ENCODE measurements around the gene ZNF486. TPM values are rescaled to one million over a fixed set of nuclear protein-coding genes. Genes with fewer than 3 reads are reported as not detected.
"Not testable (repeated sequence)": the region's sequence is repeated elsewhere in the genome, so short reads cannot be mapped to it uniquely, and the experiment has no call there.

ZNF486 gene
- total RNA-seq, 1 donor from 2014 or later = 14.9 TPM

- no peak for DNase-seq (ENCODE audit: low spot score in 2 of 2, unreplicated experiment in 2 of 2)
- no peaks in the 10 kb centered on the region for H3K36me3 Mint-ChIP-seq
- no peaks in the 10 kb centered on the region for H3K27me3 Mint-ChIP-seq (ENCODE audit: low read depth)
- no peaks in the 10 kb centered on the region for H3K9me3 Mint-ChIP-seq
- H3K4me3 Mint-ChIP-seq = no peak overlapping the region
- H3K27ac Mint-ChIP-seq = no peak overlapping the region
- TF ChIP-seq CTCF (IDR thresholded peaks at IDR 0.05; ENCODE audit: unreplicated experiment) = no peak
- peaks cover 26% of the 10 kb centered on the region for H3K4me1 Mint-ChIP-seq
These were observed 76.6 kb downstream of the ZNF486 start for GRCh38 chr19:20243629-20244028.

GRCh38 chr19:20244356-20244755 lies 77.3 kb downstream of the ZNF486 start:
- Mint-ChIP-seq H3K4me1 (peaks cover 33% of the 10 kb centered on the region), H3K36me3 (no peaks in the 10 kb centered on the region), H3K27me3 (ENCODE audit: low read depth) (no peaks in the 10 kb centered on the region), H3K4me3 (no peak overlapping the region), H3K9me3 (no peaks in the 10 kb centered on the region), H3K27ac (no peak overlapping the region)
- no peak for TF ChIP-seq CTCF (IDR thresholded peaks at IDR 0.05; ENCODE audit: unreplicated experiment)
- no peak for DNase-seq (ENCODE audit: low spot score in 2 of 2, unreplicated experiment in 2 of 2)

GRCh38 chr19:20245309-20245708 lies 78.3 kb downstream of the ZNF486 start:
- no peak for TF ChIP-seq CTCF (IDR thresholded peaks at IDR 0.05; ENCODE audit: unreplicated experiment)
- Mint-ChIP-seq H3K27ac (no peak overlapping the region), H3K4me3 (no peak overlapping the region), H3K4me1 (peaks cover 35% of the 10 kb centered on the region), H3K36me3 (no peaks in the 10 kb centered on the region), H3K27me3 (ENCODE audit: low read depth) (no peaks in the 10 kb centered on the region), H3K9me3 (no peaks in the 10 kb centered on the region)
- no peak for DNase-seq (ENCODE audit: low spot score in 2 of 2, unreplicated experiment in 2 of 2)

- Mint-ChIP-seq H3K4me1 (peaks cover 35% of the 10 kb centered on the region), H3K27ac (peak overlapping the region; percentile 99), H3K9me3 (no peaks in the 10 kb centered on the region), H3K4me3 (peak overlapping the region; percentile 9), H3K27me3 (ENCODE audit: low read depth) (no peaks in the 10 kb centered on the region), H3K36me3 (no peaks in the 10 kb centered on the region)
- TF ChIP-seq CTCF (IDR thresholded peaks at IDR 0.05; ENCODE audit: unreplicated experiment) = peak; percentile 34
- DNase-seq (ENCODE audit: low spot score in 2 of 2, unreplicated experiment in 2 of 2) = peak in 1 of 2 experiments; percentile 63
These were observed 80.1 kb downstream of the ZNF486 start for GRCh38 chr19:20247016-20247683.

GRCh38 chr19:20248258-20248657 lies 81.2 kb downstream of the ZNF486 start:
- H3K9me3 Mint-ChIP-seq; H3K36me3 Mint-ChIP-seq; H3K4me3 Mint-ChIP-seq; DNase-seq (ENCODE audit: low spot score in 2 of 2, unreplicated experiment in 2 of 2); H3K27me3 Mint-ChIP-seq (ENCODE audit: low read depth): not testable (repeated sequence)
- peak overlapping the region; percentile 99 for H3K27ac Mint-ChIP-seq
- peaks cover 35% of the 10 kb centered on the region for H3K4me1 Mint-ChIP-seq

Other genes with a start within 250 kb of the ZNF486 start
- gene ZNF682, start 127.7 kb upstream of the ZNF486 start, total RNA-seq = 11.0 to 13.6 TPM (median 13.0 TPM) in 3 replicates
- gene ZNF90, start 89.2 kb upstream of the ZNF486 start, total RNA-seq = 27.6 to 28.0 TPM (median 27.9 TPM) in 3 replicates

All from mesothelial cell of epicardium (in vitro differentiated cells).